Cortex of kidney (tissue), 1 donor: Measurements from ENCODE around the gene ETFA.
"Not testable (repeated sequence)": the region's sequence is repeated elsewhere in the genome, so short reads cannot be mapped to it uniquely, and the experiment has no call there.

ENCODE experiments used
- DNase-seq: peaks from one replicate; lab custom pipeline; 2025; lab: John Stamatoyannopoulos, UW

Gene ETFA

DNA sequence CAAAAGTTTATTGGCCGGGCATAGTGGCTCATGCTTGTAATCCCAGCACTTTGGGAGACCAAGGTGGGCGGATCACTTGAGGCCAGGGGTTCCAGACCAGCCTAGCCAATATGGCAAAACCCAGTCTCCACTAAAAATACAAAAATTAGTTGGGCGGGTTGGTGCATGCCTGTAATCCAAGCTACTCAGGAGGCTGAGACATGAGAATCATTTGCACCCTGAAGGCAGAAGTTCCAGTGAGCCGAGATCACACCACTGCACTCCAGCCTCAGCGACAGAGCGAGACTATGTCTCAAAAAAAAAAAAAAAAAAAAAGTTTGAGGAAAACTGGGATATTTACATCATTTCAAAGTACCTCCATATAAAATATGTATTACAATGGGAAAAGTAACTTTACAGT, 40.4 kb downstream of the ETFA start:
- DNase-seq = no peak

DNA sequence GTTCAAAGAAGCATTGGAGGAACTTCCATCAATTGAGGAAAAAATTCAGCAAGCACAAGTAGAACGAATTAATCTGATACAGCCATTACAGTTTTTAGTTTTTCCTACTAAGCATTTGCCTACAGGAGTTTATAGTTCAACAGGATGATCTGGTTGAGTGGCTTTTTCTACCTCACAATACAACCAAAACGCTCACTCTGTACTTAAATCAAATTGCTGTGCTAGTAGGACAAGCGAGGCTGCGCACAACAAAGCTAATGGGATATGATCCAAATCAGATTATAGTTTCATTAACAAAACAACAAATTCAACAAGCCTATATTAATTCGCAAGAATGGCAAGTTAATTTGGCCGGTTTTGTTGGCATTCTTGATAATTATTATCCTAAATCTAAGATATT, 44.2 kb downstream of the ETFA start:
- DNase-seq = no peak

DNA sequence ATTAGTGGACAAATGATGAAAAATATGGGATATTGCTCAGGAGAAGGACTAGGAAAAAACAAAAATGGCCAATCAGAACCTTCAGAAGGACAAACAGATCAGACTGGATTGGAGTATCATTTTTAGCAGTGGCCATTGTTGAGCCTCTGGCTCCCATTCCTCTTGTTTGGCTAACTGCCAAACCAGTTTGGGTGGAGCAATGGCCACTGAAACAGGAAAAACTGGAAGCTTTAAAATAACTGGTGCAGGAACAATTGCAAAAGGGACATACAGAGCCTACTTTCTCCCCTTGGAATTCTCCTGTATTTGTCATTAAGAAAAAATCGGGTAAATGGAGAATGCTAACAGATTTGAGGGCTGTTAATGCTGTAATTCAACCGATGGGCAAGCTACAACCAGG, 45.5 kb downstream of the ETFA start:
- not testable (repeated sequence) for DNase-seq

DNA sequence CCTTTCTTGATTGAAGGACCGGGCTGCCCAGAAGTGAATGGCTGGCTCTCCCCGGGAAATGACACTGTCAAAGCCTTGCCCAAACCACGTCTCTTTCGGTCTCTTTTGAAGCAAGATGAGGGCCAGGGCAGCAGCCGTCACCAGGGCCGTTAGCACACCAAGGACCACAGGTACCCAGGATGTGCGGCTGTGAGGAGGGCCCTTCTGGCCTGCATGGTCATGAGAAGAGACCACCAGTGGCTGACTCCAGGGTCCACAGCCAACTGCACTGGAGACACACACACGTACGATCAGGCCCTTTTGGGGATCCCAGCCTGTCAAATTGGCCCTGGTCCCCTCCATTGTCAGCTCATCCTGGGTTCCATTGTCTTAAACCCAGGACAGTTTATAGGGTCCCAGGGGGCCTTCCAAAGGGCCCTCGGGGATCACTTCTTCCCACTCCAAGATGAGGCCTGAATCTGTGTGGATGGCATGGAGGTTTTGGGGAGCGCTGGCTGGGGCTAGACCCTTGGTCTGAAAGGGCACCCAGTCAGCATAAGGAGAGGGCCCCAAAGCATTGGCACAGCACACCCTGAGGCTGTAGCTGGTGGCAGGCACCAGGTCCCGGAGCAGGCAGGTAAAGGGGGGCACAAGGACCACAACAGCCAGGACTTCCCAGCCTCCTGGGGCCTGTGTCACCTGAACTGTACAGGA, 50.9 kb downstream of the ETFA start:
- no peak for DNase-seq

DNA sequence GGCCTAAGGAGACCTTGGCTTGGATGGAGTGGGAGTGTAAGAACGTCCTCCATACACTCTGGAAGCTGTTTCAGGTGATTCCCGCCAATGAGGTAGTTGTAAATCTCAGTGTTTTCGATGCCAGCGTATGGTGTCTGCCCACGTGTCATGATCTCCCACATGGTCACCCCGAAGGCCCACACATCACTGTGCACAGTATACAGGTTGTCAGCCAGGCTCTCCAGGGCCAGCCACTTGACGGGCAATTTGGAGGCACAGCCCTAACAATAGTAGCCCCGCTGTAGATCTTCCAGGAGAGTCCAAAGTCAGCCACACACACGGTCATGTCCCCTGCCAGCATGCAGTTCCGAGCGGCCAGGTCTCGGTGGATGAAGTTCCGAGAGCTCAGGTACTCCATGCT, 51.9 kb downstream of the ETFA start:
- DNase-seq = no peak

DNA sequence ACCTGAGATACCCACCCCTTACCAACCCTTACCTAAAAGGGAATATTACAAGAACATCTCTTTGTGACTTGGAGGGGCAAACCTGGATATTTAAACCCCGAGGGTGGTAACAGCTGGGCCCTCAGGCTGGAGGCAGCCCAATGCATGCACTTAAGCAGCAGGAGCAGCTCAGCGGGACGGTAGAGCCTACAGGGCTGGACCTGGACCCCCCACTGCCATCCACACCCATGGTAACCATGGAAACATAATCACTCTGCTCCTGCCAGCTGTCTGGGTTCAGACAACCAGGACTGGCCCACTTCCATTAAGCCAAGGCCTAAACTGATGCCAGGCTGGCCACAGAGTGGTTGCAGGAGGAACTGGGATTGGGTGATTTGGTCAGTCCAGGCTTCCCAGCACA, 52.8 kb downstream of the ETFA start:
- no peak for DNase-seq

DNA sequence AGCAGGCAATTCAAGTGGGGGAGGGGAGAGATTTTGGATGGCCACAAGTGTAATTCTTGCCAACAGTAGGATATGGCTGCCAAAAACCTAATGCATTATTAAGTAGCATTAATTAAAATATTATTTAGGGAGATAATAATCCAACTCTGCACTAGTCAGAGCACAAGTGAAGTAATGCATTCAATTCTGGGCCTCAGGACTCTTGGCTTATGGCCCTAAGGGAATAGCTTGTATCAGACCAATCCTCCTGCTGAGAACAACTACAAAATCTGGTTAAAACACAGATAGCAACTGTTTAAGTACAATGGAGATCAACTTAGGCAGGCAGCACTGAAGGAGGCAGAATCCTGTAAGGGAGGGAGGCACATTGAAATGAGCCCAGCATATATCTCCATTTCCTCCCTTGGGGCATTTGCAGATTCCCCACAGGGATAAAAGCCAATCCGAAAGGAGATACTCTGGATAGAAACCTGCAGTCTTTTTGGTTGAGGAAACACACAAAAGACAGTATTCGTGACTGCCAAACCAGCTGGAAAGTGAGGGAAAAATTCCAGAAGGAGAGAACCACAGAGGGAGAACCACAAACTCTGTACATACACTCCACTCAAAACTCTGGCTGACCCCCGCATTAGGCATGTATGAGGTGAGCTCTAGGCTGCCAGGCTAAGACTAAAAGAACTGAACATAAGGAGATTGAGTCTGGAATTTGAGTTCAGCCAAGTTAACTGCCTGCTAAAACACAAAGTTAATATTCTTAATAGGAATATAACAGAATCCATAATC, 57.4 kb downstream of the ETFA start:
- DNase-seq = no peak

DNA sequence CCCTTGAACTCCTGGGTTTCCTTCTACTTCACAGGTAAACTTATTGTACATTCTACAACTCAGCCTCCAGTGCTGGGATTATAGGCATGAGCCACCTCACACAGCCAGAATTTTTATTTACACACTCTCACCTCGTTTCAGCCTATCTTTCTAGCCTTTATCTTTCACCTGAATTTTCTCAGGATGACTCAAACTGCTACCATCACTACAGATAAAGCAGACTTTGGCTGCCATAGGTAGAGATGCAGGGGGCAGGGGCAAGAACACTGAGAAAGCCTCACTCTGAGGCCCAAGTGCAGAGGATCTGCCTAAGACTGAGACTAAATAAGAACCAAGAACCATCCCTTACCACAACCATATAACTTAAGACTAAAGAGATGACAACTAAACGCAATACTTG, 59.0 kb downstream of the ETFA start:
- DNase-seq = no peak

DNA sequence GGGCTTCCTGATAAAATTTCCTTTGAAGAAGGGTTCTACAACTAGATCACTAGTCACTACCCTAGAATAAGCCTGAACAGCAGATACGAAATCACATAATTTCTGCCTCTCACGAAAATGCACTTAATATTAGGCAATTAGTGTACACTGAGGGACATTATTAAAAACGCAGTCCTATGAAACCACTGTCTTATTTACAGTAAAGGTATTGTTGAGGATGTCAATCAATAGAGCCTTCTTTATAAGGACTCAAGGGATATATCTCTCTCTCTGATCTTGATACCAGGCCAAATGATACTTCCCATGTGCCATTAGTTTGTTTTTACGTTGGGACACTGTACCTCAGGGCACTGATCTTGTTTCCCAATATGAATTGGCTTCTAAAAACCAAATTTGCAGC, 59.6 kb downstream of the ETFA start:
- no peak for DNase-seq

DNA sequence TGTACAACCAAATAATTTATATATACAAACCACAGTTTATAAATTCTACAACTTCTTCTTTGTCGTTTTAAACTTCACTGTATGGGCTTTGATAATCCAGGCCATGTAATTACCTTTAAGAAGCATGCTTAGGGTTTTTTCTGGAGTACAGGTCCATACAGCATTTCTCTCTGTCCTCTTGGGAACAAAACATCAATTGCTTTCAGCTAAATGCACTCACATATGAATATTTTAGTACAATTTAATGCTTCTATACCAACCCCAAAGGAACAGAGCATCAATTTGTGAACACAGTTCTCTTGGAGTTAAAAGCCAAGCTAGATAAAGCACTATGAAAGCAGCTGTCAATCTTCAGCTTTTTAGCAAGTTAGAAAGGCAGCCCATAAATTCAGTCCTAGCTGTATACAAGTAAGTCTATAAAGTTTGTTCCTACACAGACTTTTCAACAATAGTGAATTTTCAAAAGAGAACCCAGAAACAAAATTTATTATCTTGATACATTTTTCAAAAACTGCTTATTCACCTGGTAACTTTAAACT, 66.1 kb downstream of the ETFA start:
- no peak for DNase-seq

DNA sequence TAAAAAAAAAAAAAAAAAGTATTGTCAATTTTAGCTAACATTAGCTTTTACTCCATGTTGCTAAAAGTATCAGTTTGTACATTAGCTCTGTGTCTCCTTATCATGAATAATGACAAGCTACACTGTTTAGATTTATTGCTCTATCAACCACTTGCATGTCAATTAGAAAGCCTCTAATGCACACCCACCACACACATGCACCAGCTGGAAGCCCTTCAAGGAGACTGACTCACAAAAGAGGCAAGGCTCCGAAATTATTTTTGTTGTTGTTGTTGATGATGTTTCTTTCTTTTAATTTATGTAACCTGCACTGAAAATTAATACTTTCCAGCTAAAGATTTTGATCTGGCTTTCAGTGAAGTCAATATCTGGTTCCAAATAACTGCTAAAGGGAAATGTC, 71.5 kb downstream of the ETFA start:
- DNase-seq = no peak

DNA sequence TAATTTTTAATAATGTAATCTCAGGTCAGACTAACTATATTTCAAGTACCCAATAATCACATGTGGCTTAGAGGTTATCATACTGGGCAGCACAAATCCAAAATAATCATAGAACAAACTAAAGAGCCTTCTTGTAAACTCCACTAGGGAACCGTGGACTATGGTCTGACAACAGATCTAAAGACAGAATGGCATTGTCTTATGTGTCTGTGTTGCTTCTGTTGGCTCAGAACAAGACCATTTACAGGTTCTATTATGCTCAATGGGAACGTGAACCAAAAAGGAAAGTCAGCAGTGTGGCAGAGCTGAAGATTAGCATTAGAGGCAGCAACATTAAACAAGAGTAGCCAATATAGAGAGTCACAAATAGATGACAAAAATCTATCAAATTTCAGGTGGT, 74.9 kb downstream of the ETFA start:
- DNase-seq = no peak

DNA sequence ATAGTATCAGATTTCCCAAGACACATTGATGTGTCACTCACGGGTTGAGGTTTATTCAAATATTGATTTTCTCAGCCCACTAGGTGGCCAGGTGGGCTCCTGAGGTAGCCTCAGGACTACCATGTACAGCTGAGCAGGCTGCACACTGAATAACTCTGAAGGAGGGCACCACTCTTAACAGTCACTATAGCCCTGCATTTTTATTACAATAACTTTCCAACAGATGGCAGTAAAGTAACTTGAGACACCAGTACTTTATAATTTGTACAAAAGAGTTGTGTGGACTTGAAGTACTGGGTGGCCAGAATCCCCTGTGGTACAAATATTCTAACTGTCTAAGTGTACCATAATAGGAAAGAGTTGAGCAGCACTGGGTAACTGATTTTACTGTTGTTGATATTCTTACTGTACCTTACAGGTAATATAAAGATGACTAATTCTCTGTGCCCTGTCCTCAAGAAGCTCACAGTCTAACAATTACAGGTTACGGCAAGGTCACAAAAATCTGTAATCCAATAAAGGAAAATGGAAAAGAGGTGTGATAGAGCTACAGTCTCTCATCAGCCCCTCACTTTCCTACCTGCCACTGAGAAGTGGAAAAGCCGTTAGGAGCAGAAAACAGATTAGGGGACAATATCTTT, 76.0 kb downstream of the ETFA start:
- DNase-seq = no peak

DNA sequence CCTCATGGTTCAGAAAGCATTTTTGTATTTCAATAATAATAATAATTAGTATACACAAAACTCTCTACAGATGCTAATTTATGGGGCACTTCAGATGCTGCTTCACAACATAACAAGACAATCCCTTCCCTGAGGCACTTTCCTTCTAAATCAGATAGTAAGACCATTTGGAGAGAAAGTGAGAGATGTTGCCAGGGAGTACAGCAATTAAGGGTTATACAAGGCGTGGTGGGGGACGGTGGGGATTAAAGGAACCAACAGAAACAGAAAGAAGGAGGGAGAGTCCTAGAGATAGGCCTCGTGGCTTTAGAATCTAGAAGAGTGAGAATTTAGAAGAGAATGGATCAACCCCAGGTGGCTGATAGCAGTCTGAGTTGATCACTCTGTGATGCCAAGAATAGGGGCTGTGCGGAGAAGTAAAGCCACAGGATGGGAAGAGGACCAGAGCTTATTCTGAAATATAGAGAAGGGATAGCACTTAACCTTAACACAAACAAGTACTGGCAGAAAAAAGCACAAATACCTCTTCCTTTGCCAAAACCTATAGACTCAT, 76.9 kb downstream of the ETFA start:
- DNase-seq = no peak

DNA sequence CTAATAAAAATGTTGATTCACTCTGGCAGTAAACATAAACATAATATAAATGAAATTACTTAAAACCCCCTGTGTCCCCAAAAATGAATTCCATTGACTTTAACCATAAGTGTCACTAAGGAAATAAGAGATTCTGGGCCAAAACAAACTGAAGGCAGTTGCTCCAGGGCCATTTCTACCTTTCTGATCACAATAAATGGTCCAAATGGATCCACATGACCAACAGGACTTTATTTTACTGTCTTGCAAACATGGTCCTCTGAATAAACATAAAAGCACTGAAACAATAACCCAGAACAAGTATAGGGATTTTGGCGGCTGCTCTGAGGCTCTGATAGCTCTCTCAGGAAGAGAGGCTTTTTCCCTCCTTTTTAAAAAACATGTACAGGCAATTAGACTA, 77.3 kb downstream of the ETFA start:
- no peak for DNase-seq

DNA sequence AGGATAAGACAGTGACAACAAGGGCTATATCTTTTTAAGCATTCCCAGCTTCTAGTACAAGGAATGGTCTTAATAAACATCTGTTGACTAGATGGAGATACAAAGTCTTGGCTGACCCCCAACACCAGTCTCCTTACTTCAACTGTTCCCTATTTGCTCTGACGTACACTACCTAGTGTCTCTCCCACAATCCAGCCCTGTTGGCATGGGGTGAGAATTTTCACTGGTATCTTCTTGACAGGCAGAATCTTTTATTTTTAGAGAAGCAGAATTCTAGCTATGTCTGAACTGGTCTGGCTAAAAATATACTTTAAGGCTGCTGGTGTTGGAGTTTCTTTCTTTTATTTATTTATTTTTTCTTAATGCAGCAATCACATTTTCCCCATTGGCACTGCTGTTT, 82.0 kb downstream of the ETFA start:
- DNase-seq = no peak

DNA sequence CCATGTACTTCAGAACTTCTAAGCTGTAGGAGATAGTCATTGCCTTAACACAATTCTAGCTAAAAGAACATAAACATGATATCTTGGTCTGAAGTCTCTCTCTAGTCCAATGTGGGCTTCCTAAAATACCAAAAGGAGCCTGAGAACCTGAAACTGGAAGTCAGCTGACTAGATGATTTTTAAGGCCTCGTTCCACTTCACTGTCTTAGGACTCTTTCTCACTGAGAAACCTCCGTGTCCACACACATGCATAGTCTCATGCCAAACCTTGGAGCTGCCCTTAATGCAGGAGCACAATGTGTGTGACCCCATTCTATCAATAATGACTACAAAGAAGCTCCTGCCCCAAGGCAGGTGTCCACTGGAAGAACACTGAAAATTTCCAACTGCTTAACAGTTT, 87.7 kb downstream of the ETFA start:
- no peak for DNase-seq

DNA sequence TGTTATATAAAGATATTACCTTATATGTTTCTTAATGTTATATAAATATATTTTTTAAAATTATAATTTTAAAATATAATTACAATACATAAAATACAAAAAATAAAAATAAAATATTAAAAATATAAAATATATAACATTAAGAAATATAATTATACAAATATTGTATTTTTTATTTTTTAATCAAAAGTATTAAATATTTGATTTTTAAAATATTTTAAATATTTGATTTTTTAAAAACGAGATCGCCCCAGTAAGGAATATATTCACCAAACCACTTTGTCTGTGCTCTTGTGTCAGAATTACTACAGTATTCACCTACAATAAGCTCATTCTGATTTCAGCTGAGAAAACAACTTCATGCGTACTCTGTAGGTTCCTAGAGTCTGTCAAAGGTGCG, 89.1 kb downstream of the ETFA start:
- no peak for DNase-seq

DNA sequence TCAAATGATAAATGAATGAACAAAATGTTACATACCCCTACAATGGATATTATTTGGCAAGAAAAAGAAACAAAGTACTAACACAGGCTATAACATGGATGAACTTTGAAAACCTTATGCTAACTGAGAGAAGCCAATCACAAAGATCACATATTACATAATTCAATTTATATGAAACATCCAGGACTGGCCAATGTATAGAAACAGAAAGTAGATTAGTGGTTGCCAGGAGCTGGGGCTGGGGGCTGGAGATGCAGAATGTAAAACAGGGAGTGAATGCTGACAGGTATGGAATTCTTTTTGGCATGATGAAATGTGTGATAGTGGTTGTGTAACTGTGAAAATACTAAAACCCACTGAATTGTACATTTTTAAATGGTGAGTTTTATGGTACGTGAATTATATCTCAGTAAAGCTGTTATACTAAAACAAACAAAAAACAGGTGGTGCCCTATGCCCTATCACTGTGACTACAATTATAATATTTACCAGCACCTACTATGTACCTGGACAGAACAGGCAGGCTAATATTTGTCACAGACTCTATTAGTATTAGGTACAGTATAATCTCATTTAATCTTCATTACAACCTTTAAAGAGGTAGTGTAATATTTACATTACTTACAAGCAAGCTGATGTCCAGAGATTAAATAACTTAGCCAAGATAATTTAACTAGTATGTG, 90.0 kb downstream of the ETFA start:
- no peak for DNase-seq

DNA sequence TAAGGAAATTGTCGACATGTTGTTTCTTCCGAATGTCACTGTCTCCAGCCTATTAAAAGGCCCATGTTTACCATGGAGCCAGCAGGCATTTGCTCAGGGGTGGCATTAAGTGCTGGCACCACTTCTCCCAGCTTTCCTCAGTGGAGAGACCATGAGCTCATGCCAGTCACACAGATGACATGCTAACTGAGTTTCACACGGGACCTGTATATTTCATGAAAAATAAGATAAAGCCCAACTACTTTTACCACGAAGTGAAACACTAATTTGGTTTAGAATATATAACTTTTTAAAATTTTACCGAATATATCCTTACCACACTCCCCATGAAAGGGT, 93.4 kb downstream of the ETFA start:
- no peak for DNase-seq

DNA sequence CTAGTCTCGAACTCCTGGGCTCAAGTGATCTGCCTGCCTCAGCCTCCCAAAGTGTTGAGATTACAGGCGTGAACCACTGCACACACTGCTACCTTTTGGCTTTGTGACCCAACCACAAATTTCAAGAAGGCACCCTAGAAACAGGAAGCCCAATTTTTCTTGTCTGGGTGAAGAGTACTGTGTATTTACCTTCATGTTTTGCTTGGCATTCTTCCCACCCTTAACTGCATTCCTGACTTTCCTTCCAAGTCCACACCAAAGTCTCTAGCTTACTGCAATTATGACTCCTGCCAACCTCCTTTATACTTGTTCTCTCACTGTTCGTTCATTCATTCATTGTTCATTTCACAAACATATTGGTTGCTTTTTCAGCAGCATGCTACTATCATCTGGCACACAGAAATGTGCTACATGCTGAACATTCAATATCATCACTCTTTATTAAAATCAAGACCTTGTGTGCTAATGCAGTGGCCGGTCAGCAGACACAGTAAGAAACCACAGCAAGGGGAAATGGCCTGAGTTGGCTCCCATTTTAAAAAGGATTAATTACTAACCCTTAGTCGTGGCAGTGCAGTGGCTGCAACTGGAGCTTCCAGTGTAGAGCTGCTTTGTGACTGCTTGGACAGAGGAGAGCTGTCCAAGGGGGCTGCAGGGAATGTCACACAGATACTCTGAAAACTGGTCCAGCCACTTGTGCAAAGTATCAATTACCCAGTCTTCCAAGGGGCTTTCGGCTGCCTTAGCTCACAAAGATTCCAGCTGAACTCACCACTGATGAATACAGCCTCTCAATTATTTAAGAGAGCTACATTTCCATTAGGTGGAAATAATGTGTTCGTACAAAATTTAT, 94.0 kb downstream of the ETFA start:
- DNase-seq = no peak
